Stimulated activated CD8-positive, alpha-beta memory T cell treated with anti-CD3 and anti-CD28 coated beads, Interleukin-12 subunit alpha, Interleukin-12 subunit beta, amount 100 ng/mL, for 24 hours (primary cell): Measurements from ENCODE around the gene ECHS1.
A peak's percentile ranks its signal among the peaks of the same experiment; 100 is the strongest.

Experiments
- DNase-seq: peaks from one replicate; pipeline ENCODE4 v3.0.0-alpha.2; 2020; ENCODE audit errors: extremely low read depth

The ECHS1 gene

DNA sequence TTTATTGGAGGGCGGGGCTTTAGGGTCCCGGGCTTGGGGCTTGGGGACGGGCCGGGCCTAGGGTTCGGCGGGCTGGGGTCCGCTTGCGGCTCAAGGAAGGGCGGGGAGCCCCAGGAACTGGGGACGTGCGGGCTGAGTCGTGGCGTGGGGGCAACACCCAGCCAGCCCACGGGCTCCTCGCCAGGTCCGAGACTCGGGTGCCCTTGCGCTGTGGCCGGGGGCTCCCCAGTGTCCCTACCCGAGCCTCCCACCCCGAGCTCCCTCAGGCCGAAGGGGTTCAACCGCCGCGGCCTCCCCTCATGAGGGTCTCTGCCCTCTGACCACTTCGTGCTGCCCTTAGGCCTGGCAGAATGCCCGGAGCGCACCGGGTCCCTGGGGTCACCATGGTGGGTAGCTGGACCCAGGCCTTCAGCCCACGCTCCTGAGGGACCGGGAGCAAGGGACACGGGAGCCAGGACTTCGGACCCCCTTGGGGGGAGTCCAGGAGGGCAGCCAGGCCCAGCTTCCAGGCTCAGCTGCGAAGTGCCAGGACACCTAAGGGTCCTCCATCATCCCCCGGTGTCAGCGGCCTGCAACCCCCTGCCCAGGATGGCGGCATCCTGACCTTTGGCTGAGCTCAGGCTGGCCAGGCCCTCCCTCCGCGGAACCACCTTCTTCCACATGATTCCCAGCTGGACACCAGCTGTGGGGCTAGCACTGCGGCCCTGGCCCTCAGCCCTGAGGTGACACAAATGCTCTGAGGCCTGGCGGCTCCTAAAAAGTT is 14.8 kb downstream of the ECHS1 start:
- DNase-seq = no peak

GRCh38 chr10:133357285-133358161 is 15.6 kb downstream of the ECHS1 start, which contains the start of gene FUOM:
TSS of gene FUOM (minus strand) at chr10:133358019. CDS start at chr10:133358007, 12 bp downstream.
- DNase-seq = peak; percentile 40

DNA sequence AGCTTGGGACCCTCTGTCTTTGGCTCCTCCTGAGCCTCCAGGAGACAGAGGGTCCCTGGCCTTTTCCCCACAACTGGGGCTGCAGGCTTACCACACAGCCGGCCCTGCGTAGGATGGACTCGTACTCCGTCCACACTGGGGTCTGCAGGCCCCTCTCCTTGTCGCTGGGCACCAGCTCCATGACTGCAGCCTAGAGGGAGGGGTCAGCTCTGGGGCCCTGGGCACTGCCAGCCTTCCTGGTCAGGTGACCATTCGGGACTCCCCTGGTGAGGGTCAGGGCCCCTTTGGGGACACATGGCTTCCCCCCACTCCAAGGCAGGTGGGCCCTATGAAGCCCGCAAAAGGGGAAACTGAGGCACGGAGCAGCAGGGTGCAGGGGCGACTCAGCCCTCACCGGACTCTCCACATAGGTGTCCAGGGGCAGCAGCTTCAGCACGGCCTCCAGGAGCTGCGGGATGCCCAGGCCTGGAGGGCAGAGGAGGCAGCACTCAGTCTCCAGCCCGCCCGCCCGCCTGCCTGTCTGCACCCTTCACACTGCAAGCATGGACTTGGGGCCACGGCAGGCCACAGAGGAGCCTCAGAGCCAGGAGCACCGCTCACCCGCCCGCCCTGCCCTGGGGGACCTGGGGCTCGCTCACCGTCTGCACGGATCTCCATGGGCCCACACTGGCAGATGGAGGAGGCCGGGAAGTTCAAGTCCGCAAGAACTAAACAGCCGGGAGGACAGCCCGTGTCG is 16.4 kb downstream of the ECHS1 start:
- DNase-seq = no peak

DNA sequence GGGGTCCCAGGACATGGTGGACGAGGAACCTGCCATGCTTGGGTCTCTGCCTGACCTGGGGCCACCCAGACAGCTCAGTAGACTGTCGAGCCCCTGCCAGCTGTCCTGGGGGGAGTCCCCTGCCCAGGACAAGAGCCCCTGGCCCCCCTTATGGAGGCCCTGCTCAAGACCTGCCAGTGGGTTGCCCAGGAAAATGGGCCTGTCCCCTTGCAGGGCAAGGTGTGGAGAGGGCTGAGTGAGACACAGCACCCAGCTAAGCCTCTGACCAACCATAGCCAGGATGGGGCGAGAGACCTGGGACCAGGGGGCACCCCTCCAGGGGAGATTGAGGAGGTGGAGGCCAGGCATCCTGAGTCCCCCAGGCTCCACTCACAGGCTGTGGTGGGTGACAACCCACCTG is 17.2 kb downstream of the ECHS1 start:
- no peak for DNase-seq

DNA sequence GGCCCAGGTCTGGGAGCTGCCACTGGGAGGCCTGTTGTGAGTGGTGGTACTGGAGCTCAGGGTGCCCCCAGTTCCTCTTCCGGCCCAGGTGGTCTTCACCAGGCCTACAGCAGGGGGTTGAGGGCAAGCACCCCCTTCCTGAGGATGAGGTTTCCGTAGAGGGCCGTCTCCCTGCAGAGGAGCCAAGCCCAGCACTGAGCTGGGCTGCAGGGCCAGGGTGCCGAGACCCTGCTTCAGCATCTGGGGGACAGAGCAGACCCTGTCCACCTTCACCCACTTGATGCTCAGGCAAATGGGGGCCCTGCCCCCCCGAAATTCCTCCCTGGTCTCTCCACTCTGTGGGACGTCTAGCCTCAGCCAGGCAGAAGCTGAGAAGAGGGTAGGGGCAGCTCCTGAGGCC is 17.9 kb downstream of the ECHS1 start:
- DNase-seq = no peak

- DNase-seq = no peak
Observed at GRCh38 chr10:133354672-133355240, 18.4 kb downstream of the ECHS1 start.

DNA sequence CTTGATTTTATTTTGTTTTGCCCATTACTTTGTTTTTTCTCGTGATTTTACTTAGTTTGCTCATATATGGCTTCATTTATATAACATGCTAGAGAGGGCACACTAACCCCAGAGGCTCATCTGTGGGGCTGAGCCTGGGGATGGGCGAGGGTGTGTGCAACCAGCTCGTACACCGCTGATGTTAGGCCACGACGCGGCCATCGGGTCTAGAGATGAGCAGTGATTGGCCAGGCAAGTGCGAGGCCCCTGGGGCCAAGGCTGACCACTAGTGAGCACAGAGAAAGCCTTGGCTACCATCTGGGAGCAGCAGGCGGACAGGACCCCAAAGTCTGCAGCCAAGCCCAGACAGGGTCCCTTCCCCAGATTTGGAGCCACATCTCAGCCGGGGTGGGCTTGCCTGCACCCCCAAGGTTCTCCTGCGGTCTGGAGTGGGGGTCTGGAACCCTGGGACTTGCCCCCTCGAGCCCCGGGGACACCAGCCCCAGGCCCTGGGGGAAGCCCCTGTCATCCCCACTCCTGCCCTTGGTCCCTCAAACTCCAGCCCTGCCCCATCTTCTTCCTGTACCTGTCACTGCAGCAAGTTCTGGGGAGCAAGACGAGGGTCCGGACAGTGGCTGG is 19.1 kb downstream of the ECHS1 start:
- DNase-seq = no peak

GRCh38 chr10:133353202-133353959 is 19.8 kb downstream of the ECHS1 start:
- no peak for DNase-seq

DNA sequence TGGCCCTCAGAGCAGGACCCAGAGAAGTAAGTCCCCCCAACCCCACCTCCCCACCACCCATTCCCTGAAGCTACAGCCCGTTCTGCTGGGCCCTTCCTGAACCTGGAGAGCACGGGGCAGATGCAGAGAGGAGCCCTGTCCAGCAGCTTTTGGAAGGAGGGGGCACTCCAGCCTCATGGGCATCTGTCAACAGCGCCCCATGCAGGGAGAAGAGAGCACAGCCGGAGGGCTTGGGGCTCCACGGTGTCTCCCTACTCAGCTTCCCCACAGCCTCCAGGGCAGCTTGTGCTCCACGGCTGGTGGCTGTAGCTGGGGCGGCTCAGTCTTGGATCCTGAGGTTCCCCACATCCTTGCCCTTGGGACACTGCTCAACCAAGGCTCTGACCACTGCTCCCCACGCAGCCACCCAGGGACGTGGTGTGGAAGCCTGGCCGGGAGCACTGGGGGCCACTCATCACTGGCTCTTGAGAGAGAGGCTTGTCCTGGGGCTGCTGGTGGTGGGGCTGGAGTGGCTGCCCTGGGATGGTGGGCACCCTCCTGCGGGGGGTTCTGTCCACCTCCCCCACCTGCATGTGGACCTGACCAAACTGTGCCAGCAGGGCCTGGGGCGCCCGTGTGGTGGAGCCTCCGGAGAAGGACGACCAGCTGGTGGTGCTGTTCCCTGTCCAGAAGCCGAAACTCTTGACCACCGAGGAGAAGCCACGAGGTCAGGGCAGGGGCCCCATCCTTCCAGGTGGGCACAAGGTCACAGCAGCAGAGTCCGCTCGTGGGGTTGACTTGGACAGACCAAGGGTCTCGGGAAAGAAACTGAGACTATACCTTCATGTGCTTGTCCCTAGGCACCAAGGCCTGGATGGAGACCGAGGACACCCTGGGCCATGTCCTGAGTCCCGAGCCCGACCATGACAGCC is 21.5 kb downstream of the ECHS1 start:
- DNase-seq = no peak

DNA sequence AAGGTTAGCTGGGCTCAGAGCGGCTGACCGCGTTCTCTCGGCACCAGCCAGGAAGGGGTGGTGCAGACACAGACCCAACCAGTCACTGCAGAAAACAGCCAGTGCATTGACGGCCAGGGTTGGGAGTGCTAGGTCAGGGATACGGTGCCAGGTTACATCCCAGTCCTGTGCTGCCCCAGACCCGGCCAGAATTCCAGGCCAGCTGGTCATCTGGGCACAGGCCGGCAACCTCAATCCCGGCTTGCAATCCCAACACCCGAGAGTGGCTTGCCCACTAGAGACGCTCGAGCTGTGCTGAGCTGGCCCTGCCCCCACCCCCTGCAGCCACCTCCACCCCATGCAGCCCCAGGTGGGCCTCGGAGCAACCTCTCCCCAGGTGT is 22.2 kb downstream of the ECHS1 start:
- DNase-seq = no peak

DNA sequence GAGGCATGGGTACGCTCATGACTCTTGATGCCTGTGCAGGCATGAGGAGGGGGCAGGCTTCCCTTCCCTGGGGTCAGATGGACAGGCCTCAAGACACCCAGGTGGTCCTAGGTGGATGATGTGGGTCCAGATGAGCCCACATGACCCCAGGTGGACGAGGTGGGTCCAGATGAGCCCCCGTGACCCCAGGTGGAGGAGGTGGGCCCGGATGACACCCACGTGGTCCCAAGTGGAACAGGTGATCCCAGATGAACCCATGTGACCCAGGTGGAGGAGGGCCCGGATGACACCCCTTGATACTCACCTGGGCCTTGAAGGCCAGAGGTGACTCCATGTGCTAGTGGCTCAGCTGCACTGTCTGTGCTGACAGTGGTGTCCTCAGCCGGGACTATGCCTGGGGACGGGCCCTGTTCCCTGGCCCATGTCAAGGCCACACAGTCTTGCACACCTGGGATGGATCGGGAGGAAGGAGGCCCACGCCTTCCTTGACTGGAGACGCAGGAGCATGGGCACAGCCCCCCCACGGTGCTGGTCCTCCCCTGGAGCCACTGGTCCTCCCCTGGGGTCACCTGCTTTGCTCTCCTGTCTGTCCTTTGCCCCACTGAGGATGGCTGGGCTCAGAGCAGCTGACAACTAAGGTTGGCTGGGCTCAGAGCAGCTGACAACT is 22.7 kb downstream of the ECHS1 start:
- DNase-seq = no peak

GRCh38 chr10:133349577-133350011 is 23.6 kb downstream of the ECHS1 start:
- no peak for DNase-seq

GRCh38 chr10:133349160-133349568 is 24.0 kb downstream of the ECHS1 start:
- DNase-seq = no peak

- no peak for DNase-seq
Observed at GRCh38 chr10:133347710-133348517, 25.2 kb downstream of the ECHS1 start.

- DNase-seq = no peak
Observed at GRCh38 chr10:133346413-133346812, 26.7 kb downstream of the ECHS1 start.

GRCh38 chr10:133344236-133344635 is 28.9 kb downstream of the ECHS1 start:
- DNase-seq = no peak

- DNase-seq = no peak
Observed at GRCh38 chr10:133343558-133343957, 29.6 kb downstream of the ECHS1 start.

- DNase-seq = no peak
Observed at GRCh38 chr10:133342942-133343341, 30.2 kb downstream of the ECHS1 start.
